ENCODE measurements around the gene PER2. TPM values are rescaled to one million over a fixed set of nuclear protein-coding genes. Genes with fewer than 3 reads are reported as not detected.
"Not testable (repeated sequence)": the region's sequence is repeated elsewhere in the genome, so short reads cannot be mapped to it uniquely, and the experiment has no call there.

PER2 gene
- total RNA-seq, 4 donors from 2014 or later, result 4.1 to 7.5 (median 6.7) TPM

DNA sequence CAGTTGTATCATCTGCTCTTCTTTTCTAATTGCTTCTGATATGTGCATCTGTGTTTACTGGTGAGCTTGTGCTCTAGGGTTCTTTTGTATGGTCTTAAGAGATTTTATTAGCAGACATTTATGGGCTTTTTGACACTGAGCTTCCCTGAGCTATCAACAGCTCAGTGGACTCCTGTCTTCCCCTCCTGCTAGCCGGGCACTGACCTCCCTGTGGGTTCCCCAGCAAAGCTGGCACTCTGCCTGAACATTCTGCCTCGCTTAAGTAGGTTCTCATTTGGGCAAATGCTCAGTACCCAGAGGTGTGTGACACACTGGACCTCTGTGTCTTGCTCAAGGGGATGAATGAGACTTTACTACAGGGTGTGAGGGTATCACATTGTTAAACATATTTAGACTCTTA lies 47.7 kb upstream of the PER2 start:
- Histone ChIP-seq H3K27me3 (no peaks in the 10 kb centered on the region), H3K9me3 (no peaks in the 10 kb centered on the region), H3K4me1 (peaks cover 14 to 19% of the 10 kb centered on the region in 2 donors), H3K27ac (peak overlapping the region in 1 of 4 donors; percentile 5), H3K4me3 (no peak overlapping the region), H3K36me3 (peaks cover 0 to 12% of the 10 kb centered on the region in 2 donors)
- in situ Hi-C loops (cut with MboI; ENCODE audit: low sequenced_read_pairs in 4 of 4), result no loop called here
- DNase-seq (peak in 1 of 2 donors; percentile 59), ATAC-seq (peak; percentile 37 to 67)
- TF ChIP-seq, protein P1, sequence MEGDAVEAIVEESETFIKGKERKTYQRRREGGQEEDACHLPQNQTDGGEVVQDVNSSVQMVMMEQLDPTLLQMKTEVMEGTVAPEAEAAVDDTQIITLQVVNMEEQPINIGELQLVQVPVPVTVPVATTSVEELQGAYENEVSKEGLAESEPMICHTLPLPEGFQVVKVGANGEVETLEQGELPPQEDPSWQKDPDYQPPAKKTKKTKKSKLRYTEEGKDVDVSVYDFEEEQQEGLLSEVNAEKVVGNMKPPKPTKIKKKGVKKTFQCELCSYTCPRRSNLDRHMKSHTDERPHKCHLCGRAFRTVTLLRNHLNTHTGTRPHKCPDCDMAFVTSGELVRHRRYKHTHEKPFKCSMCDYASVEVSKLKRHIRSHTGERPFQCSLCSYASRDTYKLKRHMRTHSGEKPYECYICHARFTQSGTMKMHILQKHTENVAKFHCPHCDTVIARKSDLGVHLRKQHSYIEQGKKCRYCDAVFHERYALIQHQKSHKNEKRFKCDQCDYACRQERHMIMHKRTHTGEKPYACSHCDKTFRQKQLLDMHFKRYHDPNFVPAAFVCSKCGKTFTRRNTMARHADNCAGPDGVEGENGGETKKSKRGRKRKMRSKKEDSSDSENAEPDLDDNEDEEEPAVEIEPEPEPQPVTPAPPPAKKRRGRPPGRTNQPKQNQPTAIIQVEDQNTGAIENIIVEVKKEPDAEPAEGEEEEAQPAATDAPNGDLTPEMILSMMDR (IDR thresholded peaks at IDR 0.05 in 4 of 5, conservative IDR thresholded peaks at IDR 0.05 in 1 of 5), result no peak
- TF ChIP-seq POLR2A (IDR thresholded peaks at IDR 0.05), result no peak
- intact Hi-C loops (cut with DNase I; ENCODE audit: low total_unique reads), result no loop called here

DNA sequence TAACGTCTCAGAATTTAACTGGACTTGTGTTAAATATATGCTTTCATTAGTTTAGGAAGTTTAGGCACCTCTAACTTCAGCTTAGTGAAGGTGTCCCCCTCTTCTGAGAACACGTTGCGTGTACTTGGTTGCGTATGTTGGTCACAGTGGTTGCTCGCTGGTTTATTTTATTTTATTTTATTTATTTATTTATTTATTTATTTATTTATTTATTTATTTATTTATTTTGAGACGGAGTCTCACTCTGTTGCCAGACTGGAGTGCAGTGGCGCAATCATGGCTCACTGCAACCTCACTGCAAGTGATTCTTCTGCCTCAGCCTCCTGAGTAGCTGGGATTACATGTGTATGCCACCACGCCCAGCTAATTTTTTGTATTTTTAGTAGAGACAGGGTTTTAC lies 47.2 kb upstream of the PER2 start:
- Histone ChIP-seq H3K4me1 (peaks cover 14 to 19% of the 10 kb centered on the region in 2 donors), H3K36me3 (peaks cover 0 to 12% of the 10 kb centered on the region in 2 donors)
- in situ Hi-C loops (cut with MboI; ENCODE audit: low sequenced_read_pairs in 4 of 4); H3K27ac ChIP-seq; DNase-seq; H3K27me3 ChIP-seq; ATAC-seq; intact Hi-C loops (cut with DNase I; ENCODE audit: low total_unique reads); H3K4me3 ChIP-seq; H3K9me3 ChIP-seq: not testable (repeated sequence)

DNA sequence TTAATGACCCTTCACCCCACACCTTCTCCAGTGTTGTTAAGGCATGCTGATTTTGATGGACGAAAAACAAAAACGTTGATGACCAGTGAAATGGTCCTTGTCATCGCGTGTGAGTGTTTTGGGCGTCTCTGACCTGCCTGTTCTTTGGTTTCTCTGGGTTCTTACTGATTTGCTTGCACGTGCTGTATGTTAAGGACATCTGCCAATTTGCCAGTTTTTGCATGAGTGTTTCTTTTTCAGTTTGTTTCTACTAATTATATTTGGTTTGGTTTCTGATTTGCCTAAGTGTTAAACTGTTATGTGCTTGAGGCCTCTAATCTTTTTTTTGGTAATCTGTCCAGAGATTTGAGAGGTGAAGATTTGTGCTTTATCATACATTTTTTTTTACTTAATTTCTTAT lies 46.5 kb upstream of the PER2 start:
- no peaks in the 10 kb centered on the region for H3K27me3 ChIP-seq
- H3K36me3 ChIP-seq, result peaks cover 0 to 18% of the 10 kb centered on the region in 2 donors
- no peak overlapping the region for H3K4me3 ChIP-seq
- no peak overlapping the region for H3K27ac ChIP-seq
- in situ Hi-C loops (cut with MboI; ENCODE audit: low sequenced_read_pairs in 4 of 4) (no loop called here), intact Hi-C loops (cut with DNase I; ENCODE audit: low total_unique reads) (no loop called here)
- H3K9me3 ChIP-seq, result no peaks in the 10 kb centered on the region
- H3K4me1 ChIP-seq, result peaks cover 14 to 19% of the 10 kb centered on the region in 2 donors
- no peak for TF ChIP-seq POLR2A (IDR thresholded peaks at IDR 0.05)
- DNase-seq (no peak), ATAC-seq (no peak)

DNA sequence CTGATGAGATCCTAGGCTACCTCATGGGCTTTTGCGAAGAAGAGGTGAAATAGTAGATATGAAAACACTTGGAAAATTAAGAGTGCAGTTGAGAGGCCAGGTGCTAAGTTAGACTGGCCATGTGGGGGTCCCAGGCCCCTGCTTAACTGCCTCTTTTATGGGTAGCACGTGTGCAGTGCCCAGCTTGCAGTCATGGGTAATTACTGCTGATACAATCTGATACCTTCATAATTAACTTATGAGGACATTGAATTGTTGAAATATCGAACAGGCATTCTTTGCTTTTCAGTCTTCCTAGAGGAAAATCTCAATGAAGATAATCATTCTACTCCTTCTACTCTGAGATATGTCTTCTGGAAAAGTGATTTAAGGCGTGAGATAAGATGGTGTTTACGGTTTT lies 43.5 kb upstream of the PER2 start:
- peaks cover 0 to 39% of the 10 kb centered on the region in 2 donors for H3K36me3 ChIP-seq
- TF ChIP-seq, protein P1 (IDR thresholded peaks at IDR 0.05 in 4 of 5, conservative IDR thresholded peaks at IDR 0.05 in 1 of 5), result no peak
- TF ChIP-seq POLR2A (IDR thresholded peaks at IDR 0.05), result no peak
- intact Hi-C loops (cut with DNase I; ENCODE audit: low total_unique reads), result no loop called here
- H3K27me3 ChIP-seq, result no peaks in the 10 kb centered on the region
- in situ Hi-C loops (cut with MboI; ENCODE audit: low sequenced_read_pairs in 4 of 4), result no loop called here
- H3K27ac ChIP-seq, result no peak overlapping the region
- no peak for DNase-seq
- ATAC-seq, result no peak
- no peak overlapping the region for H3K4me3 ChIP-seq
- H3K9me3 ChIP-seq, result no peaks in the 10 kb centered on the region
- peaks cover 6 to 7% of the 10 kb centered on the region in 2 donors for H3K4me1 ChIP-seq

DNA sequence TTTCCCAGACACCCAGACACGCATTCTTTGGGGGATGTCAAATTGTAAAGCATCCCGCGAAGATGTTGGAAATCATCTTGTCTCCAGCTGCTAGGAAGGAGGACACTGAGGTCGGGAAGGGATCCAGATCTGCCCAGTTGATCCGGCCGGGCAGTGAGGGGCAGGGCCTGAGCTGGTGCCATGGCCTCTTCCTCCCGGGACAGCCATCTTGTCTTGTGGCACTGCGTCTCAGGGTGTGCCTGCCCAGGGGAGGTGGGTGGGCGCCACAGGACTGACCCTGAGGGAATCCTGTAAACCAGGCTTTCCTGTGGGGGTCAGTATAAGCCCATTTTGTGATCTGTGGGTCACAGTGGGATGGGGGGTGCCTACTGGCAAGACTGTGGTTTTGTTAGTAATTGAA lies 42.0 kb upstream of the PER2 start:
- Histone ChIP-seq H3K4me1 (peaks cover 0 to 3% of the 10 kb centered on the region in 2 donors), H3K4me3 (no peak overlapping the region), H3K27ac (no peak overlapping the region), H3K9me3 (no peaks in the 10 kb centered on the region), H3K27me3 (no peaks in the 10 kb centered on the region), H3K36me3 (peaks cover 0 to 41% of the 10 kb centered on the region in 2 donors)
- TF ChIP-seq, protein P1 (IDR thresholded peaks at IDR 0.05 in 4 of 5, conservative IDR thresholded peaks at IDR 0.05 in 1 of 5), result no peak
- TF ChIP-seq POLR2A (IDR thresholded peaks at IDR 0.05), result no peak
- no peak for ATAC-seq
- in situ Hi-C loops (cut with MboI; ENCODE audit: low sequenced_read_pairs in 4 of 4), result no loop called here
- DNase-seq, result no peak
- intact Hi-C loops (cut with DNase I; ENCODE audit: low total_unique reads), result no loop called here

DNA sequence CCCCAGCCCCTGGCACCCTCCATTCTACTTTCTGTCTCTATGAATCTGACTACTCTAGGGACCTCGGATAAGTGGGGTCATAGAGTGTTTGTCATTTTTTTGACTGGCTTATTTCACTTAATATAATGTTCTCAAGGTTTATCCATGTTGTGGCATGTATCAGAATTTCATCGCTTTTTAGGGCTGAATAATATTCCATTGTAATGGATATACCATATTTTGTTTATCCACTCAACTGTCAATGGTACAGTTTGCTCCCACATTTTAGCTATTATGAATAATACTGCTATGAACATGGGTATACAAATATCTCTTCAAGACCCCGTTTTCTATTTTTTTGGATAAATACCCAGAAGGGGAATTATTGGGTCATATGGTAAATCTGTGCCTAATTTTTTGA lies 39.3 kb upstream of the PER2 start:
- Histone ChIP-seq H3K36me3 (peaks cover 0 to 29% of the 10 kb centered on the region in 2 donors), H3K27me3 (no peaks in the 10 kb centered on the region), H3K4me1 (peaks cover 0 to 12% of the 10 kb centered on the region in 2 donors), H3K27ac (no peak overlapping the region), H3K4me3 (no peak overlapping the region), H3K9me3 (no peaks in the 10 kb centered on the region)
- ATAC-seq (no peak), DNase-seq (no peak)
- in situ Hi-C loops (cut with MboI; ENCODE audit: low sequenced_read_pairs in 4 of 4) (no loop called here), intact Hi-C loops (cut with DNase I; ENCODE audit: low total_unique reads) (no loop called here)
- TF ChIP-seq, protein P1 (IDR thresholded peaks at IDR 0.05 in 4 of 5, conservative IDR thresholded peaks at IDR 0.05 in 1 of 5), result no peak
- TF ChIP-seq POLR2A (IDR thresholded peaks at IDR 0.05), result no peak

Data from gastrocnemius medialis (tissue), 4 donors.